GM23338 (cell line): Measurements from ENCODE around the gene SMYD3. TPM values are rescaled to one million over a fixed set of nuclear protein-coding genes. Genes with fewer than 3 reads are reported as not detected.

Experiments
- ATAC-seq: fragments of 200-7000 bp; cut with Tn5 transposase; 3 replicates; pipeline ENCODE4 v1.9.1; 2020
- DNase-seq: peaks from one replicate; pipeline ENCODE4 v3.0.0-alpha.2; 2015; ENCODE audit warnings: low spot score
- H2AFZ ChIP-seq: fragments of 200-600 bp; sonication (generic); 2 replicates; pipeline ENCODE4 v1.8.0; 2016; ENCODE audit warnings: antibody characterized with exemption, mild to moderate bottlenecking, moderate library complexity
- H3F3A ChIP-seq: fragments of 200-600 bp; sonication (generic); replicated peaks from 2 replicates; pipeline ENCODE4 v1.8.0; 2017; ENCODE audit warnings: antibody characterized with exemption, mixed run types, low read depth
- H3K27ac ChIP-seq: fragments of 200-600 bp; sonication (generic); 2 replicates; pipeline ENCODE4 v1.6.1; 2016; ENCODE audit warnings: low read depth
- H3K27me3 ChIP-seq: fragments of 200-600 bp; sonication (generic); 2 replicates; pipeline ENCODE4 v1.8.0; 2016; ENCODE audit warnings: mild to moderate bottlenecking, mixed run types, moderate library complexity; ENCODE audit not compliant: insufficient read depth
- H3K36me3 ChIP-seq: fragments of 200-600 bp; sonication (generic); 2 replicates; pipeline ENCODE4 v1.8.0; 2016; ENCODE audit warnings: mild to moderate bottlenecking; ENCODE audit not compliant: insufficient read depth
- H3K4me1 ChIP-seq: fragments of 200-600 bp; sonication (generic); 2 replicates; pipeline ENCODE4 v1.8.0; 2016; ENCODE audit warnings: mild to moderate bottlenecking, moderate library complexity; ENCODE audit not compliant: insufficient read depth
- H3K4me2 ChIP-seq: fragments of 200-600 bp; sonication (generic); 2 replicates; pipeline ENCODE4 v1.7.1; 2017; ENCODE audit warnings: mixed run types
- H3K4me3 ChIP-seq: fragments of 200-600 bp; sonication (generic); 2 replicates; pipeline ENCODE4 v1.6.1; 2016; ENCODE audit warnings: mixed run types
- H3K79me2 ChIP-seq: fragments of 200-600 bp; sonication (generic); replicated peaks from 2 replicates; pipeline ENCODE4 v1.8.0; 2017; ENCODE audit warnings: mild to moderate bottlenecking; ENCODE audit not compliant: insufficient read depth
- H3K9me2 ChIP-seq: fragments of 200-600 bp; sonication (generic); 2 replicates; pipeline ENCODE4 v1.8.0; 2017; ENCODE audit not compliant: insufficient read depth
- H4K20me1 ChIP-seq: fragments of 200-600 bp; sonication (generic); replicated peaks from 2 replicates; pipeline ENCODE4 v1.8.0; 2017; ENCODE audit warnings: mild to moderate bottlenecking; ENCODE audit not compliant: insufficient read depth
- H3K27ac Mint-ChIP-seq: 2 replicates; pipeline ENCODE4 v1.8.0; 2020; ENCODE audit warnings: inconsistent platforms, mild to moderate bottlenecking, moderate library complexity, mixed read lengths
- H3K27me3 Mint-ChIP-seq: 3 replicates; pipeline ENCODE4 v1.8.0; 2022; ENCODE audit warnings: low read depth, mild to moderate bottlenecking, moderate library complexity, mixed read lengths, inconsistent platforms; ENCODE audit not compliant: insufficient read depth, poor library complexity
- H3K36me3 Mint-ChIP-seq: 3 replicates; pipeline ENCODE4 v1.8.0; 2021; ENCODE audit warnings: low read depth, mild to moderate bottlenecking, inconsistent platforms, moderate library complexity, mixed read lengths
- H3K4me1 Mint-ChIP-seq: 3 replicates; pipeline ENCODE4 v1.8.0; 2020; ENCODE audit warnings: mild to moderate bottlenecking, inconsistent platforms, mixed read lengths
- H3K4me3 Mint-ChIP-seq: 3 replicates; pipeline ENCODE4 v1.8.0; 2021; ENCODE audit warnings: moderate library complexity, mild to moderate bottlenecking, inconsistent platforms, mixed read lengths
- H3K9me3 Mint-ChIP-seq: 3 replicates; pipeline ENCODE4 v1.8.0; 2020; ENCODE audit warnings: moderate library complexity, mild to moderate bottlenecking, inconsistent platforms, mixed read lengths
- CREB1 ChIP-seq: fragments of 250-450 bp; sonication (Bioruptor Pico); IDR thresholded peaks from 2 replicates; pipeline ENCODE4 v1.5.0; 2020; ENCODE audit warnings: low read depth, mild to moderate bottlenecking, moderate library complexity
- ETS1 ChIP-seq: IDR thresholded peaks from 2 replicates; pipeline ENCODE4 v1.6.1; 2016; ENCODE audit warnings: antibody characterized with exemption
- EZH2 ChIP-seq: fragments of 200-600 bp; sonication (generic); IDR thresholded peaks from one replicate; pipeline ENCODE4 v1.8.0; 2017; ENCODE audit warnings: antibody characterized with exemption, mild to moderate bottlenecking, low read depth; ENCODE audit not compliant: unreplicated experiment
- EZH2phosphoT487 ChIP-seq: fragments of 200-600 bp; sonication (generic); IDR thresholded peaks from one replicate; pipeline ENCODE4 v1.8.1; 2018; ENCODE audit warnings: antibody characterized with exemption; ENCODE audit not compliant: unreplicated experiment
- JUNB ChIP-seq: IDR thresholded peaks from one replicate; pipeline ENCODE4 v1.6.1; 2016; ENCODE audit warnings: antibody characterized with exemption; ENCODE audit not compliant: unreplicated experiment
- POLR2AphosphoS5 ChIP-seq: IDR thresholded peaks from 2 replicates; pipeline ENCODE4 v1.6.1; 2016; ENCODE audit warnings: antibody characterized with exemption, low read depth
- REST ChIP-seq: IDR thresholded peaks from one replicate; pipeline ENCODE4 v1.6.1; 2018; ENCODE audit warnings: antibody characterized with exemption; ENCODE audit not compliant: unreplicated experiment
- STAT1 ChIP-seq: IDR thresholded peaks from one replicate; pipeline ENCODE4 v1.6.1; 2016; ENCODE audit warnings: antibody characterized with exemption; ENCODE audit not compliant: unreplicated experiment
- ZNF114 ChIP-seq: fragments of 250-450 bp; sonication (Bioruptor Pico); IDR thresholded peaks from 2 replicates; pipeline ENCODE4 v1.5.0; 2020; ENCODE audit warnings: mild to moderate bottlenecking, moderate library complexity
- ZNF331 ChIP-seq: fragments of 250-450 bp; sonication (Bioruptor Pico); IDR thresholded peaks from 2 replicates; pipeline ENCODE4 v1.5.0; 2020; ENCODE audit warnings: low read depth, mild to moderate bottlenecking, moderate library complexity
- ZNF462 ChIP-seq: fragments of 250-450 bp; sonication (Bioruptor Pico); IDR thresholded peaks from 2 replicates; pipeline ENCODE4 v1.5.0; 2020; ENCODE audit warnings: mild to moderate bottlenecking, moderate library complexity
- polyA plus RNA-seq: library from polyadenylated mRNA; unstranded; fragments of >200 nt; fragmentation: Nextera tagmentation; extraction: Ambion mirVana; gene quantifications from 2 replicates; pipeline ENCODE4 v1.2.1, GENCODE V29; 2016
- total RNA-seq: library from RNA; depleted of rRNA; stranded (reverse); fragments of >200 nt; shearing (Covaris generic); gene quantifications from 2 replicates; pipeline ENCODE4 v1.2.3, GENCODE V29; 2014

The SMYD3 gene
- total and polyA plus RNA-seq, 2 experiments from 2014 or later: 31.8 to 34.4 TPM

GRCh38 chr1:246091477-246091876, 415.6 kb downstream of the SMYD3 start:
- H3K4me3 Mint-ChIP-seq: no peak overlapping the region
- no peaks in the 10 kb centered on the region for H3K4me1 ChIP-seq
- no peaks in the 10 kb centered on the region for H4K20me1 ChIP-seq
- H3K4me2 ChIP-seq: no peak overlapping the region
- H3K36me3 ChIP-seq: no peaks in the 10 kb centered on the region
- H3K27ac ChIP-seq: no peak overlapping the region
- no peaks in the 10 kb centered on the region for H3K27me3 Mint-ChIP-seq
- no peak for TF ChIP-seq EZH2
- TF ChIP-seq POLR2AphosphoS5: no peak
- no peak for TF ChIP-seq CREB1 (CRISPR knock-in tag)
- TF ChIP-seq STAT1: no peak
- no peak for TF ChIP-seq ZNF331 (CRISPR knock-in tag)
- H3K27me3 ChIP-seq: no peaks in the 10 kb centered on the region
- no peaks in the 10 kb centered on the region for H3K4me1 Mint-ChIP-seq
- H3K4me3 ChIP-seq: no peak overlapping the region
- no peaks in the 10 kb centered on the region for H3K79me2 ChIP-seq
- no peak overlapping the region for H2AFZ ChIP-seq
- H3F3A ChIP-seq: no peaks in the 10 kb centered on the region
- no peaks in the 10 kb centered on the region for H3K36me3 Mint-ChIP-seq
- DNase-seq (no peak), ATAC-seq (no peak)
- H3K9me2 ChIP-seq: 0 out of 2 replicates have a peak, but pooled peaks cover 5% of the 10 kb centered on the region
- H3K27ac Mint-ChIP-seq: no peak overlapping the region
- no peaks in the 10 kb centered on the region for H3K9me3 Mint-ChIP-seq

GRCh38 chr1:246086191-246086590, 420.9 kb downstream of the SMYD3 start:
- H3K4me3 Mint-ChIP-seq: no peak overlapping the region
- no peak overlapping the region for H3K27ac Mint-ChIP-seq
- DNase-seq (no peak), ATAC-seq (no peak)
- Histone ChIP-seq H3K36me3 (no peaks in the 10 kb centered on the region), H3K9me2 (no peaks in the 10 kb centered on the region), H2AFZ (no peak overlapping the region), H3F3A (no peaks in the 10 kb centered on the region), H3K4me2 (no peak overlapping the region), H4K20me1 (no peaks in the 10 kb centered on the region), H3K79me2 (no peaks in the 10 kb centered on the region), H3K4me3 (no peak overlapping the region), H3K27ac (no peak overlapping the region), H3K27me3 (no peaks in the 10 kb centered on the region), H3K4me1 (no peaks in the 10 kb centered on the region)
- peaks cover 2% of the 10 kb centered on the region for H3K27me3 Mint-ChIP-seq
- H3K36me3 Mint-ChIP-seq: peaks cover 12% of the 10 kb centered on the region; the same call in 2 of the 3 replicates
- H3K9me3 Mint-ChIP-seq: peaks cover 19% of the 10 kb centered on the region
- H3K4me1 Mint-ChIP-seq: no peaks in the 10 kb centered on the region; the same call in 2 of the 3 replicates
- no peak for TF ChIP-seq REST
- TF ChIP-seq ZNF114 (CRISPR knock-in tag): no peak
- no peak for TF ChIP-seq ZNF462 (CRISPR knock-in tag)
- no peak for TF ChIP-seq EZH2
- TF ChIP-seq EZH2phosphoT487: no peak
- TF ChIP-seq ZNF331 (CRISPR knock-in tag): no peak
- TF ChIP-seq CREB1 (CRISPR knock-in tag): no peak
- no peak for TF ChIP-seq ETS1
- no peak for TF ChIP-seq JUNB
